Measurements from ENCODE around the gene PTBP2. TPM values are rescaled to one million over a fixed set of nuclear protein-coding genes. Genes with fewer than 3 reads are reported as not detected.
A peak's percentile ranks its signal among the peaks of the same experiment; 100 is the strongest.
"Not testable (repeated sequence)": the region's sequence is repeated elsewhere in the genome, so short reads cannot be mapped to it uniquely, and the experiment has no call there.

PTBP2 gene
- total and polyA plus RNA-seq, 2 donors from 2014 or later: 10.5 to 32.8 TPM

DNA sequence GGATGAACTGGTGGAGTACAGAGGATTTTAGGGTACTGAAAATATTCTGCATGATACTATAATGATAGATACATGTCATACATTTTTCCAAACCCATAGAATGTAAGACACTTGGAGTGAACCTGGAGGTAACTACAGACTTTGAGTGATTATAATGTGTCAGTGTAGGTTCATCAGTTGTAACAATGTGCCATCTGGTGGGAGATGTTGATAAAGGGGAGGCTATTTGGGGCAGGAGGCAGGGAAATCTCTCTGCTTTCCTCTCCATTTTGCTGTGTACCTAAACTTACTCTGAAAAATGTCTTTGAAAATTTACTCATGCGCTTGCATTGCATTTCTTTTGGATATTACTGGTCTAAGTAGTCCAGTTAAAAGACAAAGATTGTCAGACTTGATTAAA lies 35.2 kb downstream of the PTBP2 start:
- H3K36me3 ChIP-seq (ENCODE audit: control insufficient read depth in 2 of 3, insufficient read depth in 3 of 3, low read length in 3 of 3): peaks cover 0 to 11% (median 9%) of the 10 kb centered on the region in 3 donors
- peaks cover 0 to 3% (median 0%) of the 10 kb centered on the region in 3 donors for H3K4me1 ChIP-seq (ENCODE audit: control insufficient read depth in 2 of 3, insufficient read depth in 2 of 3, low read depth in 1 of 3, low read length in 3 of 3)
- DNase-seq (no peak), FAIRE-seq (no peak)
- H3K9me3 ChIP-seq (ENCODE audit: control insufficient read depth in 2 of 3, insufficient read depth in 1 of 3, low read length in 3 of 3): peaks cover 0 to 2% (median 0%) of the 10 kb centered on the region in 3 donors
- no peaks in the 10 kb centered on the region for H3K27me3 ChIP-seq (ENCODE audit: control insufficient read depth, insufficient read depth, low read length)
- no peak overlapping the region for H3K27ac ChIP-seq (ENCODE audit: low read depth in 2 of 2, low read length in 2 of 2)
- H3K9ac ChIP-seq (ENCODE audit: low read length in 3 of 3): no peak overlapping the region
- no peak overlapping the region for H3K4me3 ChIP-seq (ENCODE audit: low read length in 3 of 3)
- TF ChIP-seq, protein P1, sequence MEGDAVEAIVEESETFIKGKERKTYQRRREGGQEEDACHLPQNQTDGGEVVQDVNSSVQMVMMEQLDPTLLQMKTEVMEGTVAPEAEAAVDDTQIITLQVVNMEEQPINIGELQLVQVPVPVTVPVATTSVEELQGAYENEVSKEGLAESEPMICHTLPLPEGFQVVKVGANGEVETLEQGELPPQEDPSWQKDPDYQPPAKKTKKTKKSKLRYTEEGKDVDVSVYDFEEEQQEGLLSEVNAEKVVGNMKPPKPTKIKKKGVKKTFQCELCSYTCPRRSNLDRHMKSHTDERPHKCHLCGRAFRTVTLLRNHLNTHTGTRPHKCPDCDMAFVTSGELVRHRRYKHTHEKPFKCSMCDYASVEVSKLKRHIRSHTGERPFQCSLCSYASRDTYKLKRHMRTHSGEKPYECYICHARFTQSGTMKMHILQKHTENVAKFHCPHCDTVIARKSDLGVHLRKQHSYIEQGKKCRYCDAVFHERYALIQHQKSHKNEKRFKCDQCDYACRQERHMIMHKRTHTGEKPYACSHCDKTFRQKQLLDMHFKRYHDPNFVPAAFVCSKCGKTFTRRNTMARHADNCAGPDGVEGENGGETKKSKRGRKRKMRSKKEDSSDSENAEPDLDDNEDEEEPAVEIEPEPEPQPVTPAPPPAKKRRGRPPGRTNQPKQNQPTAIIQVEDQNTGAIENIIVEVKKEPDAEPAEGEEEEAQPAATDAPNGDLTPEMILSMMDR (IDR thresholded peaks at IDR 0.05; ENCODE audit: borderline replicate concordance, extremely low read depth, insufficient read depth): no peak
- intact Hi-C loops (cut with DNase I): no loop called here

DNA sequence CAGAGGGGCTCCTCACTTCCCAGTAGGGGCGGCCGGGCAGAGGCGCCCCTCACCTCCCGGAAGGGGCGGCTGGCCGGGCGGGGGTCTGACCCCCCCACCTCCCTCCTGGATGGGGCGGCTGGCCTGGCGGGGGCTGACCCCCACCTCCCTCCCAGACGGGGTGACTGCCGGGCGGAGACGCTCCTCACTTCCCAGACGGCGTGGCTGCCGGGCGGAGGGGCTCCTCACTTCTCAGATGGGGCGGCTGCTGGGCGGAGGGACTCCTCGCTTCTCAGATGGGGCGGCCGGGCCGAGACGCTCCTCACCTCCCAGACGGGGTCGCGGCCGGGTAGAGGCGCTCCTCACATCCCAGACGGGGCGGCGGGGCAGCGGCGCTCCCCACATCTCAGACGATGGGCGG lies 41.0 kb downstream of the PTBP2 start:
- H3K4me3 ChIP-seq (ENCODE audit: low read length in 3 of 3); H3K36me3 ChIP-seq (ENCODE audit: control insufficient read depth in 2 of 3, insufficient read depth in 3 of 3, low read length in 3 of 3); H3K9ac ChIP-seq (ENCODE audit: low read length in 3 of 3); FAIRE-seq; H3K27ac ChIP-seq (ENCODE audit: low read depth in 2 of 2, low read length in 2 of 2); H3K27me3 ChIP-seq (ENCODE audit: control insufficient read depth, insufficient read depth, low read length); H3K9me3 ChIP-seq (ENCODE audit: control insufficient read depth in 2 of 3, insufficient read depth in 1 of 3, low read length in 3 of 3); intact Hi-C loops (cut with DNase I); H3K4me1 ChIP-seq (ENCODE audit: control insufficient read depth in 2 of 3, insufficient read depth in 2 of 3, low read depth in 1 of 3, low read length in 3 of 3): not testable (repeated sequence)
- DNase-seq: peak in 1 of 5 donors; percentile 43

DNA sequence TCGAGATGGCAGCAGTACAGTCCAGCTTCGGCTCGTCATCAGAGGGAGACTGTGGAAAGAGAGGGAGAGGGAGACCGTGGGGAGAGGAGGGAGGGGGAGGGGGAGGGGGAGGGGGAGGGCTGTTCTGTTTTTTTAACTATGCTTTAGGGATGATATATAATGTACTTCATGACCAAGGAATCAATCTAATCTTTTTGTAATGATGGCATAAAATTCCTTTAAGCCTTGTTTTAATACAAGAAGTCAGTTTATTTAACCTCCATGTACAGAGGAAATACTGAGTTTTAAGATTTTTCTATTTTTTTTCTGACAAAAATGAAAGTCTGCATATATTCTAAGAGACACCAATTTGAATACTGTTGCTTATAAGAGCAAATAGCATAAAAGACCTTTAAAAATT lies 41.9 kb downstream of the PTBP2 start:
- Histone ChIP-seq H3K9me3 (ENCODE audit: control insufficient read depth in 2 of 3, insufficient read depth in 1 of 3, low read length in 3 of 3) (no peaks in the 10 kb centered on the region), H3K27ac (ENCODE audit: low read depth in 2 of 2, low read length in 2 of 2) (no peak overlapping the region), H3K27me3 (ENCODE audit: control insufficient read depth, insufficient read depth, low read length) (no peaks in the 10 kb centered on the region), H3K4me1 (ENCODE audit: control insufficient read depth in 2 of 3, insufficient read depth in 2 of 3, low read depth in 1 of 3, low read length in 3 of 3) (peaks cover 0 to 3% (median 0%) of the 10 kb centered on the region in 3 donors), H3K9ac (ENCODE audit: low read length in 3 of 3) (no peak overlapping the region), H3K4me3 (ENCODE audit: low read length in 3 of 3) (no peak overlapping the region), H3K36me3 (ENCODE audit: control insufficient read depth in 2 of 3, insufficient read depth in 3 of 3, low read length in 3 of 3) (peaks cover 0 to 2% (median 0%) of the 10 kb centered on the region in 3 donors)
- TF ChIP-seq, protein P1 (IDR thresholded peaks at IDR 0.05; ENCODE audit: borderline replicate concordance, extremely low read depth, insufficient read depth): no peak
- FAIRE-seq: no peak
- no peak for DNase-seq
- intact Hi-C loops (cut with DNase I): no loop called here

DNA sequence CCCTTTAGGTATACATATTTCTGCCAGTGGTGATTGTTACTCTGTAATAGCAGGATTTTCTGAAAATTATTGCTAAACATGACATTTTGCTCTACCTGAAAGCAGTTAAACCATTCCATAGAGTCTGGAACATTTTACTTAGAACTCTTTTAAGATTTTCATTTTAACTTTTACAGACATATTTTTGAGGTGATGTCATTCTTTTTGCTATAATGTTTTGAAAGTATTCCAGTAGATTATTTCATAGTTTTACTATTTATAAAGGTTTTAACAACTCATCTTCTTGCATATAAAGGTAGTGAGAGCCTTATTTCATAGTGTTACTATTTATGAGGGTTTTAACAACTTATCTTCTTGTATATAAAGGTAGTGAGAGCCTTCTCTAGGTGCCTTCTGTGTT lies 42.9 kb downstream of the PTBP2 start:
- Histone ChIP-seq H3K27me3 (ENCODE audit: control insufficient read depth, insufficient read depth, low read length) (no peaks in the 10 kb centered on the region), H3K27ac (ENCODE audit: low read depth in 2 of 2, low read length in 2 of 2) (no peak overlapping the region), H3K9ac (ENCODE audit: low read length in 3 of 3) (no peak overlapping the region), H3K9me3 (ENCODE audit: control insufficient read depth in 2 of 3, insufficient read depth in 1 of 3, low read length in 3 of 3) (no peaks in the 10 kb centered on the region), H3K4me1 (ENCODE audit: control insufficient read depth in 2 of 3, insufficient read depth in 2 of 3, low read depth in 1 of 3, low read length in 3 of 3) (peaks cover 0 to 3% (median 0%) of the 10 kb centered on the region in 3 donors), H3K4me3 (ENCODE audit: low read length in 3 of 3) (no peak overlapping the region), H3K36me3 (ENCODE audit: control insufficient read depth in 2 of 3, insufficient read depth in 3 of 3, low read length in 3 of 3) (peaks cover 0 to 2% (median 0%) of the 10 kb centered on the region in 3 donors)
- intact Hi-C loops (cut with DNase I): no loop called here
- DNase-seq (no peak), FAIRE-seq (no peak)
- TF ChIP-seq, protein P1 (IDR thresholded peaks at IDR 0.05; ENCODE audit: borderline replicate concordance, extremely low read depth, insufficient read depth): no peak

Data from kidney (tissue), 14 donors.